CD4-positive, alpha-beta T cell (primary cell): Measurements from ENCODE around the gene CLEC14A. TPM values are rescaled to one million over a fixed set of nuclear protein-coding genes. Genes with fewer than 3 reads are reported as not detected.

Experiments
- ATAC-seq: fragments of 200-7000 bp; cut with Tn5 transposase; one replicate; pipeline ENCODE4 v1.10.0; 2022; ENCODE audit warnings: mild to moderate bottlenecking; ENCODE audit not compliant: poor library complexity
- CTCF ChIA-PET: fragments of 350-600 bp; sonication (Branson Sonifier 250); formaldehyde crosslinking; loops from one replicate; lab custom pipeline; 2021; ENCODE audit warnings: antibody characterized with exemption, inconsistent platforms; lab: Charles Lee
- POLR2A ChIA-PET: fragments of 350-600 bp; sonication (Branson Sonifier 250); formaldehyde crosslinking; loops from one replicate; lab custom pipeline; 2021; ENCODE audit warnings: antibody characterized with exemption, inconsistent platforms; lab: Charles Lee
- DNase-seq, 14 experiments: peaks; one replicate each; pipeline ENCODE4 v3.0.0-alpha.2; 2013 to 2020; ENCODE audit warnings: mixed read lengths in 2 of 14
- H3K27ac ChIP-seq, 2 donors: one replicate each; pipeline versions ENCODE4 v1.5.1 to v1.7.0; 2013; ENCODE audit warnings: low read length in 2 of 2, low read depth in 1 of 2, mild to moderate bottlenecking in 1 of 2
- H3K27me3 ChIP-seq, 2 experiments: 1 replicate in 1 of 2; 2 replicates in 1 of 2; pipeline versions ENCODE4 v1.6.1 to v1.7.0; 2013; ENCODE audit warnings: low read length in 2 of 2, control low read depth in 1 of 2, mild to moderate bottlenecking in 1 of 2, moderate library complexity in 1 of 2; ENCODE audit not compliant: insufficient read depth in 2 of 2, control insufficient read depth in 1 of 2
- H3K36me3 ChIP-seq: one replicate; pipeline ENCODE4 v1.6.1; 2013; ENCODE audit warnings: low read length, control low read depth; ENCODE audit not compliant: insufficient read depth
- H3K4me1 ChIP-seq: one replicate; pipeline ENCODE4 v1.6.1; 2013; ENCODE audit warnings: low read length, control low read depth; ENCODE audit not compliant: insufficient read depth
- H3K4me3 ChIP-seq: one replicate; pipeline ENCODE4 v1.5.1; 2013; ENCODE audit warnings: mild to moderate bottlenecking, low read length, moderate library complexity
- H3K9me3 ChIP-seq, 2 experiments: 1 replicate in 1 of 2; 2 replicates in 1 of 2; pipeline versions ENCODE4 v1.6.1 to v1.7.0; 2013; ENCODE audit warnings: low read length in 2 of 2, mild to moderate bottlenecking in 2 of 2, control low read depth in 1 of 2, moderate library complexity in 1 of 2; ENCODE audit not compliant: control insufficient read depth in 1 of 2, insufficient read depth in 1 of 2
- H3K27ac Mint-ChIP-seq: one replicate; pipeline ENCODE4 v1.8.0; 2020; ENCODE audit warnings: mixed read lengths
- H3K27me3 Mint-ChIP-seq: one replicate; pipeline ENCODE4 v1.8.0; 2021; ENCODE audit warnings: mixed read lengths
- H3K36me3 Mint-ChIP-seq: one replicate; pipeline ENCODE4 v1.8.0; 2021; ENCODE audit warnings: low read depth, mixed read lengths
- H3K4me1 Mint-ChIP-seq: one replicate; pipeline ENCODE4 v1.8.0; 2021; ENCODE audit warnings: low read depth, mixed read lengths
- H3K4me3 Mint-ChIP-seq: one replicate; pipeline ENCODE4 v1.8.0; 2020; ENCODE audit warnings: mild to moderate bottlenecking, mixed read lengths
- H3K9me3 Mint-ChIP-seq: one replicate; pipeline ENCODE4 v1.8.0; 2020; ENCODE audit warnings: mixed read lengths
- intact Hi-C, 2 experiments: fragments of 100-400 bp; cut with DNase I in 1 of 2; cut with micrococcal nuclease in 1 of 2; formaldehyde crosslinking; loops; one replicate each; pipeline versions ENCODE4 v1.15.1 to v1.9.0; 2023 to 2025; cut with DNase I, micrococcal nuclease
- total RNA-seq, 174 experiments: library from RNA in 2 of 174; stranded (reverse) in 2 of 174; gene quantifications; one replicate each; pipeline ENCODE4 v1.2.3 and lab custom pipeline; 2021 to 2026
- TF ChIP-seq, protein P1 (sequence below): fragments of 200-600 bp; IDR thresholded peaks from one replicate; pipeline ENCODE4 v1.8.0; 2022; ENCODE audit warnings: antibody characterized with exemption, mild to moderate bottlenecking

Gene CLEC14A
- total RNA-seq, 2 experiments from 2014 or later: not detected

DNA sequence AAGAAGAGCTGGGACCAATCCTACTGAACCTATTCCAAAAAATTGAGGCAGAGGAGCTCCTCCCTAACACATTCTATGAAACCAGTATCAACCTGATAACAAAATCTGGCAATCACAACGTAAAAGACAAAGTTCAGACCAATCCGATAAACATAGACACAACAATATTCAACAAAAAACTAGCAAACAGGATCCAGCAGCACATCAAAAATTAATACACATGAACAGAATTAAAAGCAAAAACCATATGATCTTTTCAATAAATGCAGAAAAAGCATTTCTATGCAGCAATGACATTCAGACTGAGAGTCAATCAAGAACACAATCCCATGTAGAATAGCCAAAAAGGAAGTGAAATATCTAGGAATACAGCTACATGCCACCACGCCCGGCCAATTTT is 7.0 kb upstream of the CLEC14A start:
- Histone ChIP-seq H3K9me3 (peaks cover 0 to 7% of the 10 kb centered on the region in 2 experiments), H3K27ac (no peak overlapping the region), H3K27me3 (peaks cover 3 to 4% of the 10 kb centered on the region in 2 experiments), H3K36me3 (no peaks in the 10 kb centered on the region), H3K4me1 (no peaks in the 10 kb centered on the region), H3K4me3 (no peak overlapping the region)
- POLR2A ChIA-PET: no interaction called here
- ATAC-seq (no peak), DNase-seq (no peak)
- CTCF ChIA-PET: no interaction called here
- Mint-ChIP-seq H3K4me3 (no peak overlapping the region), H3K9me3 (peaks cover 6% of the 10 kb centered on the region), H3K27me3 (peaks cover 7% of the 10 kb centered on the region), H3K4me1 (no peaks in the 10 kb centered on the region), H3K36me3 (no peaks in the 10 kb centered on the region), H3K27ac (no peak overlapping the region)
- intact Hi-C loops: no loop called here
- TF ChIP-seq, protein P1, sequence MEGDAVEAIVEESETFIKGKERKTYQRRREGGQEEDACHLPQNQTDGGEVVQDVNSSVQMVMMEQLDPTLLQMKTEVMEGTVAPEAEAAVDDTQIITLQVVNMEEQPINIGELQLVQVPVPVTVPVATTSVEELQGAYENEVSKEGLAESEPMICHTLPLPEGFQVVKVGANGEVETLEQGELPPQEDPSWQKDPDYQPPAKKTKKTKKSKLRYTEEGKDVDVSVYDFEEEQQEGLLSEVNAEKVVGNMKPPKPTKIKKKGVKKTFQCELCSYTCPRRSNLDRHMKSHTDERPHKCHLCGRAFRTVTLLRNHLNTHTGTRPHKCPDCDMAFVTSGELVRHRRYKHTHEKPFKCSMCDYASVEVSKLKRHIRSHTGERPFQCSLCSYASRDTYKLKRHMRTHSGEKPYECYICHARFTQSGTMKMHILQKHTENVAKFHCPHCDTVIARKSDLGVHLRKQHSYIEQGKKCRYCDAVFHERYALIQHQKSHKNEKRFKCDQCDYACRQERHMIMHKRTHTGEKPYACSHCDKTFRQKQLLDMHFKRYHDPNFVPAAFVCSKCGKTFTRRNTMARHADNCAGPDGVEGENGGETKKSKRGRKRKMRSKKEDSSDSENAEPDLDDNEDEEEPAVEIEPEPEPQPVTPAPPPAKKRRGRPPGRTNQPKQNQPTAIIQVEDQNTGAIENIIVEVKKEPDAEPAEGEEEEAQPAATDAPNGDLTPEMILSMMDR: no peak

DNA sequence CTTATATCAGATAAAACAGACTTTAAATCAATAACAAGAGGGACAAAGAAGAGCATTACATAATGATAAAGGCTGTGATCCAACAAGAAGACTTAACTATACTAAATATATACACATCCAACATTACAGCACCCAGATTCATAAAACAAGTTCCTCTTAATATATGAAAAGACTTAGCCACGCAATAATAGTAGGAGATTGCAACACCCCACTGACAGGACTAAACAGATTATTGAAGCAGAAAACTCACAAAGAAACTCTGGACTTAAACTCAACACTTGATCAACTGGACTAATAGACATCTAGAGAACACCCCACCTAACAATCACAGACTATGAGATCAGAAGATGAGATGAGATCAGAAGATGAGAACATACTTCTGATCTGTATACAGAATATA is 5.7 kb upstream of the CLEC14A start:
- H3K27me3 Mint-ChIP-seq: peaks cover 15% of the 10 kb centered on the region
- intact Hi-C loops: no loop called here
- no peak overlapping the region for H3K27ac Mint-ChIP-seq
- Histone ChIP-seq H3K4me1 (no peaks in the 10 kb centered on the region), H3K27ac (no peak overlapping the region), H3K27me3 (peaks cover 7% of the 10 kb centered on the region in 2 experiments), H3K4me3 (no peak overlapping the region), H3K9me3 (peaks cover 0 to 7% of the 10 kb centered on the region in 2 experiments), H3K36me3 (no peaks in the 10 kb centered on the region)
- POLR2A ChIA-PET: no interaction called here
- H3K36me3 Mint-ChIP-seq: no peaks in the 10 kb centered on the region
- DNase-seq (no peak), ATAC-seq (no peak)
- TF ChIP-seq, protein P1: no peak
- CTCF ChIA-PET: no interaction called here
- H3K4me1 Mint-ChIP-seq: peaks cover under 1% of the 10 kb centered on the region
- H3K9me3 Mint-ChIP-seq: peaks cover 6% of the 10 kb centered on the region
- no peak overlapping the region for H3K4me3 Mint-ChIP-seq

DNA sequence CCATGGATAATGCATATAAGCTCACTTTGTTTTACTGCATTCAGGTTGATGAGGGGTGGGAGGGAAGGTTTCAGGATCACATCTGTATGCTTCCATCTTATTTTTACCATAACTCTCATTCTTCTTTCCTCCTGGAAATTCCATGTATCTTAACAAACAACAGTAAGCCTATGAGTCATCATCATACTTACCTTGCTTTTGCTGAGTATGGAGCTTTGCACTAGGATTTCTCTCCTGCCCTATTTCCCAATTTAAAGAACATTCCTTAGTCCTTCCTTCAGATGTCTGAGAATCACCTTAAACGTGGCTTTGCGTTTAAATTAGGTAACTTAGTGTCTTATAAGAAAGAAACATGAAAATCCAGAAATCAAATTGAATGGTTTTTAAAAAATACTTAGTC is 1.6 kb upstream of the CLEC14A start:
- ChIA-PET POLR2A (no interaction called here), CTCF (no interaction called here)
- H3K9me3 ChIP-seq: peaks cover 7 to 11% of the 10 kb centered on the region in 2 experiments
- Mint-ChIP-seq H3K27ac (no peak overlapping the region), H3K27me3 (peaks cover 41% of the 10 kb centered on the region), H3K4me3 (no peak overlapping the region), H3K4me1 (peaks cover 7% of the 10 kb centered on the region), H3K9me3 (peaks cover 6% of the 10 kb centered on the region), H3K36me3 (no peaks in the 10 kb centered on the region)
- intact Hi-C loops: no loop called here
- H3K36me3 ChIP-seq: no peaks in the 10 kb centered on the region
- ATAC-seq (no peak), DNase-seq (no peak)
- TF ChIP-seq, protein P1: no peak
- peaks cover 19% of the 10 kb centered on the region for H3K4me1 ChIP-seq
- H3K27ac ChIP-seq: no peak overlapping the region
- H3K4me3 ChIP-seq: no peak overlapping the region
- peaks cover 27 to 30% of the 10 kb centered on the region in 2 experiments for H3K27me3 ChIP-seq
